K562 (cell line): Measurements from ENCODE around the gene PPT2. TPM values are rescaled to one million over a fixed set of nuclear protein-coding genes. Genes with fewer than 3 reads are reported as not detected.

ENCODE experiments used
- CSDE1 ChIP-seq, 2 experiments: fragments of 450-650 bp; IDR thresholded peaks; 2 replicates each; pipeline ENCODE4 v1.6.1; 2016; ENCODE audit warnings: mild to moderate bottlenecking in 1 of 2
- EWSR1 ChIP-seq: fragments of 450-650 bp; IDR thresholded peaks from 2 replicates; pipeline ENCODE4 v1.6.1; 2018; ENCODE audit warnings: borderline replicate concordance, mild to moderate bottlenecking, low read depth, moderate library complexity; ENCODE audit not compliant: partially characterized antibody
- HDAC8 ChIP-seq: fragments of 450-650 bp; IDR thresholded peaks from 2 replicates; pipeline ENCODE4 v1.6.1; 2016; ENCODE audit warnings: mild to moderate bottlenecking, missing genetic modification characterization, moderate library complexity, missing compliant biosample characterization
- PHB ChIP-seq: fragments of 250-450 bp; sonication (Bioruptor Pico); IDR thresholded peaks from 2 replicates; pipeline ENCODE4 v1.5.0; 2021
- RBM34 ChIP-seq: fragments of 200-400 bp; formaldehyde crosslinking; IDR thresholded peaks from 2 replicates; pipeline ENCODE4 v1.6.1; 2018; ENCODE audit warnings: low read length, borderline replicate concordance; ENCODE audit not compliant: insufficient read depth
- SMARCC2 ChIP-seq: fragments of 450-650 bp; IDR thresholded peaks from 2 replicates; pipeline ENCODE4 v1.6.1; 2017; ENCODE audit warnings: antibody characterized with exemption, moderate library complexity, mild to moderate bottlenecking, low read depth
- TCFL5 ChIP-seq: fragments of 250-450 bp; sonication (Bioruptor Pico); conservative IDR thresholded peaks from 2 replicates; pipeline ENCODE4 v1.6.1; 2021; ENCODE audit warnings: mild to moderate bottlenecking, moderate library complexity, matching md5 sums
- USF1 ChIP-seq: sonication (generic); formaldehyde crosslinking; IDR thresholded peaks from 2 replicates; pipeline ENCODE4 v1.9.0; 2022; ENCODE audit warnings: mild to moderate bottlenecking, missing genetic modification reagents
- ZEB2 ChIP-seq: fragments of 450-650 bp; IDR thresholded peaks from 2 replicates; pipeline ENCODE4 v1.6.1; 2016
- ZFP36 ChIP-seq: fragments of 150-350 bp; IDR thresholded peaks from 2 replicates; pipeline ENCODE4 v1.6.1; 2018; ENCODE audit warnings: low read length, low read depth; ENCODE audit not compliant: partially characterized antibody
- ZNF140 ChIP-seq: fragments of 250-450 bp; sonication (Bioruptor Pico); IDR thresholded peaks from 2 replicates; pipeline ENCODE4 v1.8.0; 2021; ENCODE audit warnings: moderate library complexity, mild to moderate bottlenecking, inconsistent platforms
- polyA plus RNA-seq, 8 experiments: library from polyadenylated mRNA; depleted of rRNA in 4 of 8; stranded (reverse) in 5 of 8; unstranded in 3 of 8; fragments of >200 nt; fragmentation: Nextera tagmentation in 2 of 8; fragmentation: Illumina TruSeq in 1 of 8; extraction: Ambion mirVana in 2 of 8; extraction: Trizol in 1 of 8; gene quantifications; 2 replicates each; pipeline versions ENCODE4 v1.2.1 to v1.2.3, GENCODE V29; 2011 to 2014; ENCODE audit warnings: inconsistent platforms in 1 of 8, missing spikeins in 1 of 8
- total RNA-seq, 7 experiments: library from RNA; depleted of rRNA in 6 of 7; stranded (reverse); fragments of >200 nt in 6 of 7; fragmentation: Illumina TruSeq in 2 of 7; extraction: Trizol in 2 of 7; gene quantifications; 2 replicates each; pipeline versions ENCODE4 v1.2.1 to v1.2.3, GENCODE V29; 2011 to 2021; ENCODE audit warnings: low replicate concordance in 1 of 7
- TF ChIP-seq, protein P1 (sequence below): fragments of 450-650 bp; formaldehyde crosslinking; IDR thresholded peaks from 2 replicates; pipeline ENCODE4 v1.4.0; 2022; ENCODE audit warnings: missing genetic modification characterization
- TF ChIP-seq, protein P2 (sequence below): fragments of 450-650 bp; IDR thresholded peaks from 2 replicates; pipeline ENCODE4 v1.6.1; 2018; ENCODE audit warnings: mild to moderate bottlenecking, low read depth; ENCODE audit not compliant: partially characterized antibody
- TF ChIP-seq, protein P3 (sequence below): fragments of 250-450 bp; sonication (Bioruptor Pico); IDR thresholded peaks from 2 replicates; pipeline ENCODE4 v1.5.0; 2021
- TF ChIP-seq, protein P4 (sequence below): fragments of 450-650 bp; formaldehyde crosslinking; IDR thresholded peaks from 2 replicates; pipeline ENCODE4 v1.4.0; 2020; ENCODE audit warnings: mild to moderate bottlenecking, moderate library complexity

Gene PPT2
- total and polyA plus RNA-seq, 9 of the 15 experiments (the other 6 are each of a cell fraction or from before 2014, with no cell fraction given), result 27.4 to 98.8 (median 69.9) TPM

GRCh38 chr6:32195902-32196681 lies 42.2 kb downstream of the PPT2 start (continued):
- TF ChIP-seq, protein P1, sequence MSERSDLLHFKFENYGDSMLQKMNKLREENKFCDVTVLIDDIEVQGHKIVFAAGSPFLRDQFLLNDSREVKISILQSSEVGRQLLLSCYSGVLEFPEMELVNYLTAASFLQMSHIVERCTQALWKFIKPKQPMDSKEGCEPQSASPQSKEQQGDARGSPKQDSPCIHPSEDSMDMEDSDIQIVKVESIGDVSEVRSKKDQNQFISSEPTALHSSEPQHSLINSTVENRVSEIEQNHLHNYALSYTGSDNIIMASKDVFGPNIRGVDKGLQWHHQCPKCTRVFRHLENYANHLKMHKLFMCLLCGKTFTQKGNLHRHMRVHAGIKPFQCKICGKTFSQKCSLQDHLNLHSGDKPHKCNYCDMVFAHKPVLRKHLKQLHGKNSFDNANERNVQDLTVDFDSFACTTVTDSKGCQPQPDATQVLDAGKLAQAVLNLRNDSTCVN (CRISPR knock-in tag), result no peak
- TF ChIP-seq CSDE1 (IDR thresholded peaks at IDR 0.05) (peak in 1 of 2 experiments; percentile 91; a peak in 2 of 4 replicates), HDAC8 (tag) (no peak; the same call in 1 of the 2 replicates), PHB (CRISPR knock-in tag) (peak; percentile 74; the same call in 1 of the 2 replicates), EWSR1 (no peak), TCFL5 (CRISPR knock-in tag) (no peak), ZFP36 (no peak), USF1 (CRISPR knock-in tag) (peak; percentile 1; the same call in 1 of the 2 replicates), ZNF140 (no peak), RBM34 (no peak), ZEB2 (no peak), SMARCC2 (no peak)
- TF ChIP-seq, protein P2, sequence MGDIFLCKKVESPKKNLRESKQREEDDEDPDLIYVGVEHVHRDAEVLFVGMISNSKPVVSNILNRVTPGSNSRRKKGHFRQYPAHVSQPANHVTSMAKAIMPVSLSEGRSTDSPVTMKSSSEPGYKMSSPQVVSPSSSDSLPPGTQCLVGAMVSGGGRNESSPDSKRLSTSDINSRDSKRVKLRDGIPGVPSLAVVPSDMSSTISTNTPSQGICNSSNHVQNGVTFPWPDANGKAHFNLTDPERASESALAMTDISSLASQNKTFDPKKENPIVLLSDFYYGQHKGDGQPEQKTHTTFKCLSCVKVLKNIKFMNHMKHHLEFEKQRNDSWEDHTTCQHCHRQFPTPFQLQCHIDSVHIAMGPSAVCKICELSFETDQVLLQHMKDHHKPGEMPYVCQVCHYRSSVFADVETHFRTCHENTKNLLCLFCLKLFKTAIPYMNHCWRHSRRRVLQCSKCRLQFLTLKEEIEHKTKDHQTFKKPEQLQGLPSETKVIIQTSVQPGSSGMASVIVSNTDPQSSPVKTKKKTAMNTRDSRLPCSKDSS, result no peak
- TF ChIP-seq, protein P3, sequence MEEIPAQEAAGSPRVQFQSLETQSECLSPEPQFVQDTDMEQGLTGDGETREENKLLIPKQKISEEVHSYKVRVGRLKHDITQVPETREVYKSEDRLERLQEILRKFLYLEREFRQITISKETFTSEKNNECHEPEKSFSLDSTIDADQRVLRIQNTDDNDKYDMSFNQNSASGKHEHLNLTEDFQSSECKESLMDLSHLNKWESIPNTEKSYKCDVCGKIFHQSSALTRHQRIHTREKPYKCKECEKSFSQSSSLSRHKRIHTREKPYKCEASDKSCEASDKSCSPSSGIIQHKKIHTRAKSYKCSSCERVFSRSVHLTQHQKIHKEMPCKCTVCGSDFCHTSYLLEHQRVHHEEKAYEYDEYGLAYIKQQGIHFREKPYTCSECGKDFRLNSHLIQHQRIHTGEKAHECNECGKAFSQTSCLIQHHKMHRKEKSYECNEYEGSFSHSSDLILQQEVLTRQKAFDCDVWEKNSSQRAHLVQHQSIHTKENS (CRISPR knock-in tag), result no peak
- TF ChIP-seq, protein P4, sequence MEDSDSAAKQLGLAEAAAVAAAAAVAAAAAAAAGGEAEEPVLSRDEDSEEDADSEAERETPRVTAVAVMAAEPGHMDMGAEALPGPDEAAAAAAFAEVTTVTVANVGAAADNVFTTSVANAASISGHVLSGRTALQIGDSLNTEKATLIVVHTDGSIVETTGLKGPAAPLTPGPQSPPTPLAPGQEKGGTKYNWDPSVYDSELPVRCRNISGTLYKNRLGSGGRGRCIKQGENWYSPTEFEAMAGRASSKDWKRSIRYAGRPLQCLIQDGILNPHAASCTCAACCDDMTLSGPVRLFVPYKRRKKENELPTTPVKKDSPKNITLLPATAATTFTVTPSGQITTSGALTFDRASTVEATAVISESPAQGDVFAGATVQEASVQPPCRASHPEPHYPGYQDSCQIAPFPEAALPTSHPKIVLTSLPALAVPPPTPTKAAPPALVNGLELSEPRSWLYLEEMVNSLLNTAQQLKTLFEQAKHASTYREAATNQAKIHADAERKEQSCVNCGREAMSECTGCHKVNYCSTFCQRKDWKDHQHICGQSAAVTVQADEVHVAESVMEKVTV, result no peak
